Choroid plexus epithelial cell (primary cell): Measurements from ENCODE around the gene FITM1.

Source experiments
- DNase-seq: peaks from one replicate; pipeline ENCODE4 v3.0.0-alpha.2; 2010; ENCODE audit warnings: low read depth
- H3K4me3 ChIP-seq: 2 replicates; pipeline ENCODE4 v1.5.1; 2011; ENCODE audit warnings: low read depth, mild to moderate bottlenecking, control low read depth, low read length, moderate library complexity
- CTCF ChIP-seq: conservative IDR thresholded peaks from 2 replicates; pipeline ENCODE4 v1.5.1; 2011; ENCODE audit warnings: low read depth, mild to moderate bottlenecking, control low read depth, inconsistent platforms, low read length, moderate library complexity

Gene FITM1

GRCh38 chr14:24146978-24147760 lies 16.7 kb downstream of the FITM1 start, which contains the start of gene RNF31:
Gene RNF31 (plus strand): TSS chr14:24147498. CDS start chr14:24147699, 201 bp downstream.
- no peak for TF ChIP-seq CTCF
- peak; percentile 99 for DNase-seq
- peak within 1 kb of the TSS; percentile 87 for H3K4me3 ChIP-seq

GRCh38 chr14:24147761-24148428 lies 17.4 kb downstream of the FITM1 start:
- DNase-seq, result peak; percentile 13
- TF ChIP-seq CTCF, result no peak
- H3K4me3 ChIP-seq, result peak overlapping the region; percentile 87

GRCh38 chr14:24149302-24149969 lies 19.0 kb downstream of the FITM1 start:
- no peak for TF ChIP-seq CTCF
- no peak overlapping the region for H3K4me3 ChIP-seq
- no peak for DNase-seq

GRCh38 chr14:24150061-24150460 lies 19.6 kb downstream of the FITM1 start:
- no peak for DNase-seq
- H3K4me3 ChIP-seq, result no peak overlapping the region
- TF ChIP-seq CTCF, result no peak

GRCh38 chr14:24150567-24150966 lies 20.1 kb downstream of the FITM1 start:
- H3K4me3 ChIP-seq, result no peak overlapping the region
- DNase-seq, result no peak
- no peak for TF ChIP-seq CTCF

- DNase-seq, result no peak
- H3K4me3 ChIP-seq, result no peak overlapping the region
- no peak for TF ChIP-seq CTCF
Observed at GRCh38 chr14:24150993-24151392, 20.5 kb downstream of the FITM1 start.
